ENCODE measurements around the gene PCDHA12. TPM values are rescaled to one million over a fixed set of nuclear protein-coding genes. Genes with fewer than 3 reads are reported as not detected.

PCDHA12 gene, protein sequence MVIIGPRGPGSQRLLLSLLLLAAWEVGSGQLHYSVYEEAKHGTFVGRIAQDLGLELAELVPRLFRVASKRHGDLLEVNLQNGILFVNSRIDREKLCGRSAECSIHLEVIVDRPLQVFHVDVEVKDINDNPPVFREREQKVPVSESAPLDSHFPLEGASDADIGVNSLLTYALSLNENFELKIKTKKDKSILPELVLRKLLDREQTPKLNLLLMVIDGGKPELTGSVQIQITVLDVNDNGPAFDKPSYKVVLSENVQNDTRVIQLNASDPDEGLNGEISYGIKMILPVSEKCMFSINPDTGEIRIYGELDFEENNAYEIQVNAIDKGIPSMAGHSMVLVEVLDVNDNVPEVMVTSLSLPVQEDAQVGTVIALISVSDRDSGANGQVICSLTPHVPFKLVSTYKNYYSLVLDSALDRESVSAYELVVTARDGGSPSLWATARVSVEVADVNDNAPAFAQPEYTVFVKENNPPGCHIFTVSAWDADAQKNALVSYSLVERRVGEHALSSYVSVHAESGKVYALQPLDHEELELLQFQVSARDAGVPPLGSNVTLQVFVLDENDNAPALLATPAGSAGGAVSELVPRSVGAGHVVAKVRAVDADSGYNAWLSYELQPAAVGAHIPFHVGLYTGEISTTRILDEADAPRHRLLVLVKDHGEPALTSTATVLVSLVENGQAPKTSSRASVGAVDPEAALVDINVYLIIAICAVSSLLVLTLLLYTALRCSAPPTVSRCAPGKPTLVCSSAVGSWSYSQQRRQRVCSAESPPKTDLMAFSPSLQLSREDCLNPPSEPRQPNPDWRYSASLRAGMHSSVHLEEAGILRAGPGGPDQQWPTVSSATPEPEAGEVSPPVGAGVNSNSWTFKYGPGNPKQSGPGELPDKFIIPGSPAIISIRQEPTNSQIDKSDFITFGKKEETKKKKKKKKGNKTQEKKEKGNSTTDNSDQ
- under 0.01 and 0.16 TPM in 2 replicates for total RNA-seq

DNA sequence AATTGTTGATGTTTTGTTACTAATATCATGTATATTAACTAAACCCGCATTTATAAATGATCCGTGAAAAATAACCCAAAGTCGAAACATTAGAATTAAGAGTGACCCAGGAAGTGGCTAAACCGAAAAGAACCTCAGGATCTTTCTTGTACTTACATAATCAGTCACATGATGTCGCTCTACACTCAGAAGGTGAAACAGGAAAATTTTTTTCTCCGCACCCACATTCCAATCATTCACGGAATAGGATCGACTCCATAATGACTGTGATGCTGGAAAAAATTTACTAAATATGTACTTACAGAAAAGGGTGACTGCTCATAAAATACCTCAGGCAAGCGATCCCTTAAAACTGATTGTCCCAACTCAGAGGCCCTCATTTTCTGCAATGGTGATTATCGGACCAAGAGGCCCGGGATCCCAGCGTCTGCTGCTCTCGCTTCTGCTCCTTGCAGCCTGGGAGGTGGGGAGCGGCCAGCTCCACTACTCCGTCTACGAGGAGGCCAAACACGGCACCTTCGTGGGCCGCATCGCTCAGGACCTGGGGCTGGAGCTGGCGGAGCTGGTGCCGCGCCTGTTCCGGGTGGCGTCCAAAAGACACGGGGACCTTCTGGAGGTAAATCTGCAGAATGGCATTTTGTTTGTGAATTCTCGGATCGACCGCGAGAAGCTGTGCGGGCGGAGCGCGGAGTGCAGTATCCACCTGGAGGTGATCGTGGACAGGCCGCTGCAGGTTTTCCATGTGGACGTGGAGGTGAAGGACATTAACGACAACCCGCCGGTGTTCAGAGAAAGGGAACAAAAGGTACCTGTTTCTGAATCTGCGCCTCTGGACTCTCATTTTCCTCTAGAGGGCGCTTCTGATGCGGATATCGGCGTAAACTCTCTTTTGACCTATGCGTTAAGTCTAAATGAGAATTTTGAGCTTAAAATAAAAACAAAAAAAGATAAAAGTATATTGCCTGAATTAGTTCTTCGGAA lies at the start of gene PCDHA12:
Gene PCDHA12, plus strand, starts transcription at position 224 of the 981 bp plus-strand sequence. Its CDS starts 165 bp downstream, at position 389.

DNA sequence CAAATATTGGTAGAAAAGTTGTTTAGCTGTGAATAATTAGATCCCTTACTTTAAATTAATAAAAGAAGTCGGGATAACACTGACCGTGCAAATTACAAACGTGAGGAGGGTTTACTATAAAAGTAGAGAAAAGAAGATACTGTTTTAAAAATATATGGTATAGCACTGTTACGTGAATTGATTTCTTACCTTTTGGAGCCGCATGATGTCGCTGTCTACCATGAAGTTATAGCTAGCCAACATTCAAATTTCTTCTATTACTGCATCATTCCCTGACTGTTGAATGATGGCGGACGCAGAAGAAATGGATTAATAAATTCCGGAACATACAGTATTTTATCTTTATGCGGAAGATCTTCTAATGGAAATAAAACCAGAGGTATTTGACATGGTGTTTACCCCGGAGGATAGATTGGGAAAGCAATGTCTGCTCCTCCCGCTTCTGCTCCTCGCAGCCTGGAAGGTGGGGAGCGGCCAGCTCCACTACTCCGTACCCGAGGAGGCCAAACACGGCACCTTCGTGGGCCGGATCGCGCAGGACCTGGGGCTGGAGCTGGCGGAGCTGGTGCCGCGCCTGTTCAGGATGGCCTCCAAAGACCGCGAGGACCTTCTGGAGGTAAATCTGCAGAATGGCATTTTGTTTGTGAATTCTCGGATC lies 47.3 kb upstream of the PCDHA12 start, which contains the start of gene PCDHA6:
Gene PCDHA6, plus strand, starts transcription at position 257 of the 658 bp plus-strand sequence. Its CDS starts 132 bp downstream, at position 389.

DNA sequence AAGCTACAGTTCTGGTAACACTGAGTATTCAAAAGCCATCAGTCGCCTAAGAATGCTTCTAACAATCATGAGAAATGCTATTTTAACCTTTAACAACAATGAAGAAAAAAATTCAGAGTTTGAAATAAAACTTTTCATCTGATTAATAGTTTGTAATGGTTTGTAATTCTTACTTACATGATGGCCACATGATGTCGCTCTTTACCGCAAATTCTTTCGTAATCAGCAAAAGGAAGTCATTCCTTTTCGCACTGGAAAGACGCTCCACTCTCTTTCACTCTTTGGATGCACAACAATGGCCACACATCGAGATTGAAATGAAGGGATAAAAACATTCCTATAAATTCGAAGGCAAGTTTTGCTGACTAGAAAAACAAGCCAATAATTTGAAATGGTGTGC lies 41.1 kb upstream of the PCDHA12 start, which contains the start of gene PCDHA7:
Gene PCDHA7, plus strand, starts transcription at position 277 of the 400 bp plus-strand sequence. Its CDS starts 115 bp downstream, at position 392.

DNA sequence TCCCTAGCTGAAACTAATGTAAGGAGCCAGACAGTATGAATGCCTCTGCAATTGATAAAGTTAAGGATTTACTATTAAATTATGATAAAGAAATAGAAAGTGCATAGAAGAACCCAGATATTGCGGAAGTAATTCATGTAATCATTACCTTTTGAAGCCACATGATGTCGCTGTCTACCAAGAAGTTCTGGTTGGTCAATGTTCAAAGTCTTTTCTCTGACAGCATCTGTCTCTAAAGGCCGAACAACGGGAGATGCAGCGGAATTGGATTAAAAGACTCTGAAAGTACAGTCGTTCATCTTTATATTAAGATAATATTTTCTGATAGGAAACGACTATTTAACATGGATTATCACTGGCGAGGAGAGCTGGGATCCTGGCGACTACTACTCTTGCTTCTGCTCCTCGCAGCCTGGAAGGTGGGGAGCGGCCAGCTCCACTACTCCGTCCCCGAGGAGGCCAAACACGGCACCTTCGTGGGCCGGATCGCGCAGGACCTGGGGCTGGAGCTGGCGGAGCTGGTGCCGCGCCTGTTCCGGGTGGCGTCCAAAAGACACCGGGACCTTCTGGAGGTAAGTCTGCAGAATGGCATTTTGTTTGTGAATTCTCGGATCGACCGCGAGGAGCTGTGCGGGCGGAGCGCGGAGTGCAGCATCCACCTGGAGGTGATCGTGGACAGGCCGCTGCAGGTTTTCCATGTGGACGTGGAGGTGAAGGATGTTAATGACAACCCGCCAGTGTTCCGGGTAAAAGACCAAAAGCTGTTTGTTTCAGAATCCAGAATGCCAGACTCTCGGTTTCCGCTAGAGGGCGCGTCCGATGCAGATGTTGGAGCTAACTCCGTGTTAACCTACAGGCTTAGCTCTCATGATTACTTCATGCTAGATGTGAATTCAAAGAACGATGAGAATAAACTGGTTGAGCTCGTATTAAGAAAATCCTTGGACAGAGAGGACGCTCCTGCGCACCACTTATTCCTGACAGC lies 33.8 kb upstream of the PCDHA12 start, which contains the start of gene PCDHA8:
Gene PCDHA8, plus strand, starts transcription at position 210 of the 985 bp plus-strand sequence. Its CDS starts 135 bp downstream, at position 345.

DNA sequence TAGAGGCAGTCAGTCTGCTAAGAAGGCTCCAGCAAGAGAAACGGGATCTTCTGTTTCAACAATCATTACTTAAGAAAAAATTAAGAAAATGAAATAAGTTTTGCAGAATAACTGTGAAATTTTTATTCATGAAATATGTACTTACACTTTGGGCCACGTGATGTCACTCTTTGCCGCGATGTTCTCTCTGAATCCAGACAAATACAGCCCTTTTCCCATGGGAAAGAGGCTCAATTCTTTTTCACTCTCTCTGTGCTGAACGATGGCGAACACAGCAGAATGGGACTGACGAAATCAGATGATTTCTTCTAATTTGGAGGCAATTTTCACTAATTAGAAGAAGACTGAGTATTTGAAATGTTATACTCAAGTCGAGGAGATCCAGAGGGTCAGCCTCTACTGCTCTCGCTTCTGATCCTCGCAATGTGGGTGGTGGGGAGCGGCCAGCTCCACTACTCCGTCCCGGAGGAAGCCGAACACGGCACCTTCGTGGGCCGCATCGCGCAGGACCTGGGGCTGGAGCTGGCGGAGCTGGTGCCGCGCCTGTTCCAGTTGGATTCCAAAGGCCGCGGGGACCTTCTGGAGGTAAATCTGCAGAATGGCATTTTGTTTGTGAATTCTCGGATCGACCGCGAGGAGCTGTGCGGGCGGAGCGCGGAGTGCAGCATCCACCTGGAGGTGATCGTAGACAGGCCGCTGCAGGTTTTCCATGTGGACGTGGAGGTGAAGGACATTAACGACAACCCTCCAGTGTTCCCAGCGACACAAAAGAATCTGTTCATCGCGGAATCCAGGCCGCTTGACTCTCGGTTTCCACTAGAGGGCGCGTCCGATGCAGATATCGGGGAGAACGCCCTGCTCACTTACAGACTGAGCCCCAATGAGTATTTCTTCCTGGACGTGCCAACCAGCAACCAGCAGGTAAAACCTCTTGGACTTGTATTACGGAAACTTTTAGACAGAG lies 26.7 kb upstream of the PCDHA12 start, which contains the start of gene PCDHA9:
Gene PCDHA9, plus strand, starts transcription at position 244 of the 964 bp plus-strand sequence. Its CDS starts 114 bp downstream, at position 358.

DNA sequence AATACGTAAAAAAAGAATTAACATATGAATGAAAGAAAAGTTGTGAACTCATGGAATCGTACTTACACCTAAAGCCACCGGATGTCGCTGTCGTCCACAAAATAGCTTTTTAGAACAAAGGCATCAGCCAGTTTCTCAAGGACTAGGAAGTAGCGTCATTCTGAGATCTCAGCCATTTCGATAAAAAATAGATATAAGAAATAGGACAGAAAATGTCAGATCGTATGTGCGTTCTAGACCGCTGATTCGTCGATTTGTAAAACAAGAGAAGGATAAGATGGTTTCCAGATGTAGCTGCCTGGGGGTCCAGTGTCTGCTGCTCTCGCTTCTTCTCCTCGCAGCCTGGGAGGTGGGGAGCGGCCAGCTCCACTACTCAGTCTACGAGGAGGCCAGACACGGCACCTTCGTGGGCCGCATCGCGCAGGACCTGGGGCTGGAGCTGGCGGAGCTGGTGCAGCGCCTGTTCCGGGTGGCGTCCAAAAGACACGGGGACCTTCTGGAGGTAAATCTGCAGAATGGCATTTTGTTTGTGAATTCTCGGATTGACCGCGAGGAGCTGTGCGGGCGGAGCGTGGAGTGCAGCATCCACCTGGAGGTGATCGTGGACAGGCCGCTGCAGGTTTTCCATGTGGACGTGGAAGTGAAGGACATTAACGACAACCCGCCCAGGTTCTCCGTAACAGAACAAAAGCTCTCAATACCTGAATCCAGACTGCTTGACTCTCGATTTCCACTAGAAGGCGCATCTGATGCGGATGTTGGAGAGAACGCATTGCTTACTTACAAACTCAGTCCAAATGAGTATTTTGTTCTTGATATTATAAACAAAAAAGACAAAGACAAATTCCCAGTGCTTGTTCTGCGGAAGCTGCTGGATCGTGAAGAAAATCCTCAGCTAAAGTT lies 19.1 kb upstream of the PCDHA12 start, which contains the start of gene PCDHA10:
Gene PCDHA10, plus strand, starts transcription at position 126 of the 903 bp plus-strand sequence. Its CDS starts 152 bp downstream, at position 278.

DNA sequence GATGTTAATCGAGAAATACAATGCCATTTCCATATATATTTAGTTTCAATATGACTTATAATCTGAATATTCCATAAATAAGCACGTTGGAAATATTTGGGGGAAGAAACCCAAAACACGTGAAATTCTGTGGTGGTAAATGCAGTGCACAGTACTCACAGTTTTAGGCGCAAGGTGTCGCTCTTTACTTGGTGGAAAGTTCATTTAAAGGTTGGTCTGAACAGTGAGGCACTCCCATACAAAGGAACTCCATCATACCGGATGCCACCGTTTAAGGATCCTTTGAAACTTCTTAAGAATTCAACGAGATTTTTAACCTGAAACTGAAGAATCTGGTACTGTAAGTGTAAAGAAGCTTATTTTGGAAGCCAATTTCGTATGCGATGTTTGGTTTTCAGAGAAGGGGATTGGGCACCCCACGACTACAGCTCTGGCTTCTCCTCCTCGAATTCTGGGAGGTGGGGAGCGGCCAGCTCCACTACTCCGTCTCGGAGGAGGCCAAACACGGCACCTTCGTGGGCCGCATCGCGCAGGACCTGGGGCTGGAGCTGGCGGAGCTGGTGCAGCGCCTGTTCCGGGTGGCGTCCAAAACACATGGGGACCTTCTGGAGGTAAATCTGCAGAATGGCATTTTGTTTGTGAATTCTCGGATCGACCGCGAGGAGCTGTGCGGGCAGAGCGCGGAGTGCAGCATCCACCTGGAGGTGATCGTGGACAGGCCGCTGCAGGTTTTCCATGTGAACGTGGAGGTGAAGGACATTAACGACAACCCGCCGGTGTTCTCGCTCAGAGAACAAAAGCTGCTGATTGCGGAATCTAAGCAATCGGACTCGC lies 6.2 kb upstream of the PCDHA12 start, which contains the start of gene PCDHA11:
Gene PCDHA11, plus strand, starts transcription at position 237 of the 834 bp plus-strand sequence. Its CDS starts 147 bp downstream, at position 384.

DNA sequence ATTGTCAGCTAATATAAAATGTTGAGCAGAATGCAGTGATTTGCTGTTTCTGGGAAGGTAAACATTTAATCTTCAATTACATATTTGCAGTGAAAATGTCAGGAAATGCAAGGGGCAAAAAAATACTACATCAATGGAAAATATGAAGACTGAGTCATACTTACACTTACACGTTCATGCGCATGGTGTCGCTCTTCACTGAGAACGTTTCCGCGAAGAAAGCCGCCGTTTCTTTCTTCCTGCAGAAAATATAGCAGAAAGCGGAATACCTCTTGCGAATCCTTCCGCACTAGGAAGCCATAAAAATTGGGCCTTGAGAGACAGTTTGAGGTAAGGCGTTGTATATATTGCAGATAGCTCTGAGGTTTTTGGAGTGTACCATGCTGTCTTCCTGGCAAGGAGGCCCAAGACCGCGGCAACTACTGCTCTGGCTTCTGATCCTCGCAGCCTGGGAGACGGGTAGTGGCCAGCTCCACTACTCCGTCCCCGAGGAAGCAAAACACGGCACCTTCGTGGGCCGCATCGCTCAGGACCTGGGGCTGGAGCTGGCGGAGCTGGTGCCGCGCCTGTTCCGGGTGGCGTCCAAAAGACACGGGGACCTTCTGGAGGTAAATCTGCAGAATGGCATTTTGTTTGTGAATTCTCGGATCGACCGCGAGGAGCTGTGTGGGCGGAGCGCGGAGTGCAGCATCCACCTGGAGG lies 6.9 kb downstream of the PCDHA12 start, which contains the start of gene PCDHA13:
Gene PCDHA13, plus strand, starts transcription at position 236 of the 702 bp plus-strand sequence. Its CDS starts 145 bp downstream, at position 381.

DNA sequence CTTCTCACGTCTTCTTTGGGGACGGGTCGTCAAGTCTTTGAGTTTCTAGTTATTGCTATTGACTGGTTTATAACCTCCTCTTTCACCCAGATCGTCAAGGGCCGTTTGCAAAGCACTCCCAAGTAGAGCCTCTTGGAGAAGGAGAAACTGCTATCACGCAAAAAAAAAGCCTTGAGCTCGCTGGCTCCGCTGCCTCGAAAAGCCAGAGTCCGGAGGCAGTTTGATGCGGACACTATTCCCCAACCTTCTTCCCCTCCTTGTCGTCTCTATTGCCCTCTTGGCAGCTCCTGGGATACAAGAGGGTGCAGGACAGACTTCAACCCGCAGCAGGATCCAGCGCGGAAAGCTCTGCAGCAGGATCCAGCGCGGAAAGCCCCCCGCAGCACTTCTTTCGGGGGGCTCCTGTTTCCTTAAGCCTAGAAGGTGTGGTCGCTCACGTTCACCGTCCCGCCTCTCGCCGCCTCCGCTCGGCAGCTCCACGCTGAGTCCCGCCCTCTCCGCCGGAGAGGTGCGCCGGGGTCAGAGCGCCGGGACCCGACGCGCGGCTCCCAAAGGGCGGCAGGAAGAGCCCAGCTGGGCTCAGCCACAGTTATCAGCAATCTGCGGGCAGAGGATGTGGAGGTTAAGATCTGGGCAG lies 50.8 kb downstream of the PCDHA12 start, which contains the start of gene PCDHAC1:
Gene PCDHAC1, plus strand, starts transcription at position 494 of the 637 bp plus-strand sequence. CDS start 594 bp downstream, outside the sequence.

Other genes starting within 250 kb of the PCDHA12 start
- 1.1 and 14.7 TPM in 2 replicates for gene CD14, start 242.1 kb upstream of the PCDHA12 start, total RNA-seq
- gene TMCO6, start 235.9 kb upstream of the PCDHA12 start, total RNA-seq: 5.6 and 15.7 TPM in 2 replicates
- 60.4 and 70.4 TPM in 2 replicates for gene NDUFA2, start 227.7 kb upstream of the PCDHA12 start, total RNA-seq
- gene IK, start 227.5 kb upstream of the PCDHA12 start, total RNA-seq: 60.8 and 62.6 TPM in 2 replicates
- 14.6 and 21.1 TPM in 2 replicates for gene WDR55, start 210.4 kb upstream of the PCDHA12 start, total RNA-seq
- not detected in 2 replicates for gene DND1, start 201.7 kb upstream of the PCDHA12 start, total RNA-seq
- gene HARS1, start 183.9 kb upstream of the PCDHA12 start, total RNA-seq: 57.8 and 66.9 TPM in 2 replicates
- 17.3 and 25.1 TPM in 2 replicates for gene HARS2, start 183.9 kb upstream of the PCDHA12 start, total RNA-seq
- gene ZMAT2, start 174.9 kb upstream of the PCDHA12 start, total RNA-seq: 21.2 and 23.8 TPM in 2 replicates
- gene PCDHA1, start 89.2 kb upstream of the PCDHA12 start, total RNA-seq: not detected in 2 replicates
- gene PCDHA2, start 80.5 kb upstream of the PCDHA12 start, total RNA-seq: not detected in 2 replicates
- gene PCDHA3, start 74.3 kb upstream of the PCDHA12 start, total RNA-seq: not detected in 2 replicates
- 0.16 TPM in 1 of 2 replicates, not detected in the other for gene PCDHA4, start 68.2 kb upstream of the PCDHA12 start, total RNA-seq
- not detected in 2 replicates for gene PCDHA5, start 53.7 kb upstream of the PCDHA12 start, total RNA-seq
- not detected in 2 replicates for gene PCDHA6, start 47.3 kb upstream of the PCDHA12 start, total RNA-seq
- gene PCDHA7, start 41.0 kb upstream of the PCDHA12 start, total RNA-seq: 0.16 and 0.72 TPM in 2 replicates
- not detected in 2 replicates for gene PCDHA8, start 34.1 kb upstream of the PCDHA12 start, total RNA-seq
- gene PCDHA9, start 26.9 kb upstream of the PCDHA12 start, total RNA-seq: under 0.01 TPM in 1 of 2 replicates, not detected in the other
- not detected in 2 replicates for gene PCDHA10, start 19.4 kb upstream of the PCDHA12 start, total RNA-seq
- gene PCDHA11, start 6.4 kb upstream of the PCDHA12 start, total RNA-seq: not detected in 2 replicates
- gene PCDHA13, start 6.8 kb downstream of the PCDHA12 start, total RNA-seq: not detected in 2 replicates
- not detected in 2 replicates for gene PCDHAC1, start 51.0 kb downstream of the PCDHA12 start, total RNA-seq
- under 0.01 and 0.49 TPM in 2 replicates for gene PCDHAC2, start 91.2 kb downstream of the PCDHA12 start, total RNA-seq
- not detected in 2 replicates for gene PCDHB1, start 176.1 kb downstream of the PCDHA12 start, total RNA-seq
- gene PCDHB2, start 219.3 kb downstream of the PCDHA12 start, total RNA-seq: 0.90 and 1.3 TPM in 2 replicates
- gene PCDHB3, start 225.2 kb downstream of the PCDHA12 start, total RNA-seq: 0.16 TPM in 1 of 2 replicates, not detected in the other
- 0.18 and 0.97 TPM in 2 replicates for gene PCDHB4, start 246.5 kb downstream of the PCDHA12 start, total RNA-seq